Thoracic aorta (tissue), 2 donors: ENCODE measurements around the gene IGF2BP3. TPM values are rescaled to one million over a fixed set of nuclear protein-coding genes. Genes with fewer than 3 reads are reported as not detected.
"Not testable (repeated sequence)": the region's sequence is repeated elsewhere in the genome, so short reads cannot be mapped to it uniquely, and the experiment has no call there.

Experiments used
- ATAC-seq: fragments of 150-250 bp; one replicate; pipeline ENCODE4 v1.8.0; 2017; ENCODE audit warnings: low read depth; ENCODE audit not compliant: insufficient number of reproducible peaks, low FRiP score
- DNase-seq: peaks from one replicate; pipeline ENCODE4 v3.0.0-alpha.2; 2020; ENCODE audit warnings: low spot score
- H3K27ac ChIP-seq, 2 donors: fragments of 200-600 bp; sonication (generic); 1 replicate in 1 of 2; 2 replicates in 1 of 2; pipeline ENCODE4 v1.5.1; 2016; ENCODE audit warnings: mild to moderate bottlenecking in 2 of 2, moderate library complexity in 2 of 2
- H3K27me3 ChIP-seq: fragments of 200-600 bp; sonication (generic); replicated peaks from 2 replicates; pipeline ENCODE4 v1.6.0; 2016; ENCODE audit warnings: mild to moderate bottlenecking; ENCODE audit not compliant: insufficient read depth
- H3K36me3 ChIP-seq: fragments of 200-600 bp; sonication (generic); one replicate; pipeline ENCODE4 v1.5.1; 2016
- H3K4me1 ChIP-seq, 2 donors: fragments of 200-600 bp; sonication (generic); 1 replicate in 1 of 2; 2 replicates in 1 of 2; pipeline versions ENCODE4 v1.5.1 to v1.6.0; 2016; ENCODE audit warnings: low read depth in 2 of 2, mild to moderate bottlenecking in 1 of 2; ENCODE audit not compliant: control insufficient read depth in 1 of 2
- H3K4me3 ChIP-seq: fragments of 200-600 bp; sonication (generic); 2 replicates; pipeline ENCODE4 v1.5.1; 2016; ENCODE audit warnings: mild to moderate bottlenecking
- H3K9me3 ChIP-seq: fragments of 200-600 bp; sonication (generic); 2 replicates; pipeline ENCODE4 v1.5.1; 2016
- total RNA-seq, 2 donors: library from RNA; depleted of rRNA; stranded (reverse); fragments of >200 nt; gene quantifications; one replicate each; pipeline versions ENCODE4 v1.1.0 to v1.2.3, GENCODE V29; 2016
- TF ChIP-seq, protein P1 (sequence below): fragments of 200-600 bp; sonication (generic); IDR thresholded peaks from one replicate; pipeline ENCODE4 v1.5.1; 2019; ENCODE audit warnings: antibody characterized with exemption

IGF2BP3 gene
- total RNA-seq: 1 to 10 TPM in 1 of 2 donors, under 1 TPM in 1; 0.27 to 8.1 TPM

DNA sequence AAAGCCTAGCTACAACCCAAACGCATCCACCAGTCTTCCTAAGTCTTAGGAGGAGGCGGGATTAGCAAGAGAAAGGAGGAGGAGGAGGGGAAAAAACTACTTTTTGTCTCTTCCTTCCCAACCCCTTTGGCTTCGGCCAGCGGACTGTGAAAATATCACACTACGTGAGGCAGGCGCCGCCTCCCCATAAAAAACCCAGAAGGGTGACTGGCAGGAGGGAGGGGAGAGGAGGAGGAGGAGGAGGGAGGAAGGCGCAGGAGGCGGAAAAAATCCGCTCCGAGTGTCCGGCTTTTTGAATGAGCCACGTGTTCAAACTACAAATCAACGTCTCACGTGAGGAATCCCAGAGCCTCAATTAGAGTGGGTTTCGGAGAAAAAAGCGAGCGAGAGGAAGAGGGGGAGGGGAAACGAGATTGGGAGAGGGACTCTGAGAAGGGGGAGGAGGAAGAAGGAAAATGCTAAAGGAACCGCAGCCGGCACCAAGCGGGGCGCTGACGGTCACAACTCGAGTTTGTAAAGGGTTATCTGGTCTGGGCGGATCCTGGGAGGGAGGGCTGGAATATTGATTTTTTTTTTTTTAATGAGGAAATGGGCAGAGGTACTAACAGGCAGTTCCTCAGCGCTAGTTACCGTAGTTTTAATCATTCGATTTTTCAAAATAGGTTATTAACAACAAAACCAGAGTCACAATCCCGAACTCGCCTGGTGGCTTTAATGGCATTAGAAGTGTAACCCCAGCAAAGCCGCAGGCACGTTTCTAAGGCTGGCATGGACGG, at the start of gene IGF2BP3:
TSS of gene IGF2BP3 (minus strand) at position 162 of the 776 bp plus-strand sequence. CDS start 381 bp downstream, outside the sequence.
- no peak for DNase-seq
- Histone ChIP-seq H3K4me1 (peaks cover 33 to 46% of the 10 kb centered on the region in 2 donors), H3K9me3 (no peaks in the 10 kb centered on the region), H3K36me3 (no peaks in the 10 kb centered on the region), H3K27me3 (peaks cover 66% of the 10 kb centered on the region), H3K27ac (no peak within 1 kb of the TSS), H3K4me3 (peak within 1 kb of the TSS; percentile 61)
- TF ChIP-seq, protein P1, sequence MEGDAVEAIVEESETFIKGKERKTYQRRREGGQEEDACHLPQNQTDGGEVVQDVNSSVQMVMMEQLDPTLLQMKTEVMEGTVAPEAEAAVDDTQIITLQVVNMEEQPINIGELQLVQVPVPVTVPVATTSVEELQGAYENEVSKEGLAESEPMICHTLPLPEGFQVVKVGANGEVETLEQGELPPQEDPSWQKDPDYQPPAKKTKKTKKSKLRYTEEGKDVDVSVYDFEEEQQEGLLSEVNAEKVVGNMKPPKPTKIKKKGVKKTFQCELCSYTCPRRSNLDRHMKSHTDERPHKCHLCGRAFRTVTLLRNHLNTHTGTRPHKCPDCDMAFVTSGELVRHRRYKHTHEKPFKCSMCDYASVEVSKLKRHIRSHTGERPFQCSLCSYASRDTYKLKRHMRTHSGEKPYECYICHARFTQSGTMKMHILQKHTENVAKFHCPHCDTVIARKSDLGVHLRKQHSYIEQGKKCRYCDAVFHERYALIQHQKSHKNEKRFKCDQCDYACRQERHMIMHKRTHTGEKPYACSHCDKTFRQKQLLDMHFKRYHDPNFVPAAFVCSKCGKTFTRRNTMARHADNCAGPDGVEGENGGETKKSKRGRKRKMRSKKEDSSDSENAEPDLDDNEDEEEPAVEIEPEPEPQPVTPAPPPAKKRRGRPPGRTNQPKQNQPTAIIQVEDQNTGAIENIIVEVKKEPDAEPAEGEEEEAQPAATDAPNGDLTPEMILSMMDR: no peak
- no peak for ATAC-seq

DNA sequence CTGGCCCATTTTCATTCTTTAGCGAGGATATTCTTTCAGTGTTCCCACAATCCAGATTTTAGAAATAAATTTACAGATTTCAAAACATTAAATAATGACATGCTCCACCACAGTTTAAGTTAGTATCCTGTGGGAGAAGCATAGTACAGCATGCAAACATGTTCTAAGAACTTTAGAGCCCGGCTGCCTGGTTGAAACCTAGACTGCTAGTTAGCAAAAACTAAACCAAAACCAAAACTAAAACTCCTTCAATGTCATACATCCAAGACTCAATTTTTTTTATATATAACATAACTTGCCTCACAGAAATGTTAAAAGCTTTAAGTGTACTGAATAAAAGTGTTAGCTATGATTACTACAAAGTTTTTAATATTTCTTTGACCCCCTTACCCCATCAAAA, 44.5 kb upstream of the IGF2BP3 start:
- no peak for ATAC-seq

DNA sequence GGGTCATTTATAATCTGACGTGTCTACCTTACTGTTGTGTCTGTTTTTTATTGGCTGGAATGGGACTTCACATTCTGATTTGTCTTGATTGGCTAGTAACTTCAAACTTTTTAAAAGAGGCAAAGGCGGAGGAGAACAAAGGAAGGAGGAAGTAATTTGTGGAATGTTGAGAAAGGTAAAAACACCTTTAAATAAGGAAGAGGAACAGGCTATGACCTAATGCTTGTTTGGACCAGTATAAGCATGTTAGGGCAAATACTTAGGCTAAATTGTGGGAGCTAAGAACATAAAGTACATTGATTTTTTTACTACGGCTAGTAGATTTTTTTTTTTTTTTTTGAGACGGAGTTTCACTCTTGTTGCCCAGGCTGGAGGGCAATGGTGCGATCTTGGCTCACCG, 43.5 kb upstream of the IGF2BP3 start:
- not testable (repeated sequence) for H3K4me3 ChIP-seq, DNase-seq, H3K27me3 ChIP-seq, H3K4me1 ChIP-seq, H3K9me3 ChIP-seq, ATAC-seq, H3K27ac ChIP-seq
- H3K36me3 ChIP-seq: peaks cover 75% of the 10 kb centered on the region

More for the DNA sequence above, 44.5 kb upstream of the IGF2BP3 start:
- Histone ChIP-seq H3K4me1 (no peaks in the 10 kb centered on the region), H3K4me3 (no peak overlapping the region), H3K36me3 (peaks cover 78% of the 10 kb centered on the region), H3K27ac (no peak overlapping the region), H3K27me3 (no peaks in the 10 kb centered on the region), H3K9me3 (no peaks in the 10 kb centered on the region)
- TF ChIP-seq, protein P1: no peak
- no peak for DNase-seq

DNA sequence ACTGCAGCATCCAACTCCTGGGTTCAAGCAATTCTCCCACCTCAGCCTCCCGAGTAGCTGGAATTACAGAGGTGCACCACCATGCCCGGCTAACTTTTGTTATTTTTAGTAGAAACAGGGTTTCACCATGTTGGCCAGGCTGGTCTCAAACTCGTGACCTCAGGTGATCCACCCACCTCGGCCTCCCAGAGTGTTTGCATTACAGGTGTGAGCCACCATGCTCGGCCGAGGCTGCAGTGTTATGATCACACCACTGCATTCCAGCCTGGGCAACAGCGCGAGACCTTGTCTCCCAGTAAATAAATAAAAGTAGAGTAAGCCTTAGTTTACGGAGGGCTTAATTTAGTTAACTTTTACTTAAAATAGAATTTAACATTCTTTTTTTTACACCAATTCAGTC, 23.7 kb upstream of the IGF2BP3 start:
- ATAC-seq: no peak
- Histone ChIP-seq H3K27me3 (no peaks in the 10 kb centered on the region), H3K4me1 (no peaks in the 10 kb centered on the region), H3K36me3 (no peaks in the 10 kb centered on the region), H3K9me3 (no peaks in the 10 kb centered on the region), H3K27ac (no peak overlapping the region), H3K4me3 (no peak overlapping the region)
- no peak for DNase-seq
- TF ChIP-seq, protein P1: no peak

DNA sequence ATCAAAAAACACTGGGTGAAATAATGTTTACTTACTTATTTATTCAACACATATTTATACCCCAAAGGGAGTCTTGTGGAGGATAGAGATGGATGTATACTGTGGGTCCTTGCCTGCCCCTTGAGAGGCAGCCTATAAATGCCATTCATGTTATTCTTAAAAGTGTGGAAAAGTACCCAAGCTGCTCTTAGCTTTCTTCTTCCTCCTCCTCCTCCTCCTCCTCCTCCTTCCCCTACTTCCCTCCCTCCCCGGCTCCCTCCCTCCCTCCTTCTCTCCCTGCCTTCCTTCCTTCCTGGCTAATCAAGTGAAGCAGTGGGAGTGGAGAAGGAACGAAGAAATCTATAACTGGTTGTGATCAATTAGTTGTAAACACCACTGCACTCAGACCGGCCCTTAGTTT, 21.2 kb upstream of the IGF2BP3 start:
- no peaks in the 10 kb centered on the region for H3K4me1 ChIP-seq
- TF ChIP-seq, protein P1: no peak
- no peak for ATAC-seq
- no peak overlapping the region for H3K4me3 ChIP-seq
- DNase-seq: no peak
- H3K27me3 ChIP-seq: no peaks in the 10 kb centered on the region
- no peaks in the 10 kb centered on the region for H3K9me3 ChIP-seq
- H3K36me3 ChIP-seq: no peaks in the 10 kb centered on the region
- no peak overlapping the region for H3K27ac ChIP-seq
